PC-3 (cell line): ENCODE results near the gene ZNF91.

Source experiments
- EZH2 ChIP-seq: fragments of 300-600 bp; sonication (generic); IDR thresholded peaks from one replicate; pipeline ENCODE4 v1.6.1; 2017; ENCODE audit warnings: antibody characterized with exemption, mild to moderate bottlenecking, low read length; ENCODE audit not compliant: unreplicated experiment
- EZH2phosphoT487 ChIP-seq: fragments of 300-600 bp; sonication (generic); IDR thresholded peaks from 2 replicates; pipeline ENCODE4 v1.6.1; 2018; ENCODE audit warnings: mild to moderate bottlenecking, antibody characterized with exemption, low read length, borderline replicate concordance
- TF ChIP-seq, protein P1 (sequence below): fragments of 300-600 bp; sonication (generic); conservative IDR thresholded peaks from 2 replicates; pipeline ENCODE4 v1.5.1; 2017; ENCODE audit warnings: antibody characterized with exemption, low read depth, mild to moderate bottlenecking, low read length

- TF ChIP-seq, protein P1, sequence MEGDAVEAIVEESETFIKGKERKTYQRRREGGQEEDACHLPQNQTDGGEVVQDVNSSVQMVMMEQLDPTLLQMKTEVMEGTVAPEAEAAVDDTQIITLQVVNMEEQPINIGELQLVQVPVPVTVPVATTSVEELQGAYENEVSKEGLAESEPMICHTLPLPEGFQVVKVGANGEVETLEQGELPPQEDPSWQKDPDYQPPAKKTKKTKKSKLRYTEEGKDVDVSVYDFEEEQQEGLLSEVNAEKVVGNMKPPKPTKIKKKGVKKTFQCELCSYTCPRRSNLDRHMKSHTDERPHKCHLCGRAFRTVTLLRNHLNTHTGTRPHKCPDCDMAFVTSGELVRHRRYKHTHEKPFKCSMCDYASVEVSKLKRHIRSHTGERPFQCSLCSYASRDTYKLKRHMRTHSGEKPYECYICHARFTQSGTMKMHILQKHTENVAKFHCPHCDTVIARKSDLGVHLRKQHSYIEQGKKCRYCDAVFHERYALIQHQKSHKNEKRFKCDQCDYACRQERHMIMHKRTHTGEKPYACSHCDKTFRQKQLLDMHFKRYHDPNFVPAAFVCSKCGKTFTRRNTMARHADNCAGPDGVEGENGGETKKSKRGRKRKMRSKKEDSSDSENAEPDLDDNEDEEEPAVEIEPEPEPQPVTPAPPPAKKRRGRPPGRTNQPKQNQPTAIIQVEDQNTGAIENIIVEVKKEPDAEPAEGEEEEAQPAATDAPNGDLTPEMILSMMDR, result no peak; the same call in 1 of the 2 replicates
- TF ChIP-seq EZH2, result no peak
- no peak for TF ChIP-seq EZH2phosphoT487
Observed at GRCh38 chr19:23437901-23438300, 42.6 kb upstream of the ZNF91 start.
